Sigmoid colon (tissue), 7 donors: ENCODE results near the gene ADAMTS12. TPM values are rescaled to one million over a fixed set of nuclear protein-coding genes. Genes with fewer than 3 reads are reported as not detected.

ENCODE experiments used
- DNase-seq: peaks from one replicate; pipeline ENCODE4 v3.0.0-alpha.2; 2019
- H3K27ac ChIP-seq, 4 donors: fragments of 200-600 bp; sonication (generic); one replicate each; pipeline ENCODE4 v1.5.1; 2016 to 2019; ENCODE audit warnings: mild to moderate bottlenecking in 1 of 4
- H3K27me3 ChIP-seq, 3 donors: fragments of 200-600 bp; sonication (generic); one replicate each; pipeline ENCODE4 v1.5.1; 2019; ENCODE audit warnings: mild to moderate bottlenecking in 1 of 3
- H3K36me3 ChIP-seq, 4 donors: fragments of 200-600 bp; sonication (generic); one replicate each; pipeline ENCODE4 v1.5.1; 2016 to 2019
- H3K4me1 ChIP-seq, 4 donors: fragments of 200-600 bp; sonication (generic); one replicate each; pipeline ENCODE4 v1.5.1; 2017 to 2019
- H3K4me3 ChIP-seq, 4 donors: fragments of 200-600 bp; sonication (generic); one replicate each; pipeline ENCODE4 v1.5.1; 2017 to 2019; ENCODE audit warnings: mild to moderate bottlenecking in 2 of 4, moderate library complexity in 1 of 4
- H3K9me3 ChIP-seq, 4 donors: fragments of 200-600 bp in 3 of 4; sonication (generic) in 3 of 4; one replicate each; pipeline versions ENCODE4 v1.5.1 to v1.6.1; 2013 to 2019
- EP300 ChIP-seq, 4 donors: sonication (generic); formaldehyde crosslinking; IDR thresholded peaks; one replicate each; pipeline ENCODE4 v1.6.1; 2017; ENCODE audit warnings: antibody characterized with exemption in 4 of 4
- POLR2A ChIP-seq, 2 donors: fragments of 450-650 bp; IDR thresholded peaks; one replicate each; pipeline ENCODE4 v1.6.1; 2016; ENCODE audit warnings: antibody characterized with exemption in 2 of 2, mild to moderate bottlenecking in 2 of 2, moderate library complexity in 2 of 2
- POLR2AphosphoS5 ChIP-seq, 4 donors: sonication (generic); formaldehyde crosslinking; IDR thresholded peaks; one replicate each; pipeline ENCODE4 v1.6.1; 2017; ENCODE audit warnings: antibody characterized with exemption in 4 of 4
- WGBS, 2 donors: extraction: QIAGEN DNeasy Blood & Tissue Kit; methylation state at CpG; one replicate each; pipeline ENCODE4 v1.1.7; 2013; 5-methylcytosine and 5-hydroxymethylcytosine counted together
- intact Hi-C: fragments of 100-400 bp; cut with DNase I; formaldehyde crosslinking; loops from one replicate; pipeline ENCODE4 v1.15.1; 2023
- polyA plus RNA-seq, 3 donors: library from polyadenylated mRNA; stranded (reverse); fragments of 200-250 nt; gene quantifications; one replicate each; pipeline ENCODE4 v1.2.3, GENCODE V29; 2013
- total RNA-seq, 4 donors: library from RNA; depleted of rRNA; stranded (reverse); fragments of >200 nt; gene quantifications; one replicate each; pipeline ENCODE4 v1.1.0, GENCODE V29; 2016
- TF ChIP-seq, protein P1 (sequence below), 4 experiments: fragments of 450-650 bp in 3 of 4; fragments of 200-600 bp in 1 of 4; IDR thresholded peaks; one replicate each; pipeline ENCODE4 v1.5.1; 2016 to 2019; ENCODE audit warnings: antibody characterized with exemption in 4 of 4, mild to moderate bottlenecking in 3 of 4, moderate library complexity in 2 of 4
- donor health status: healthy with polysubstance abuse.
- donor health status: Bipolar disorder and iron deficiency.
- donor health status: healthy.

ADAMTS12 gene
- total and polyA plus RNA-seq, 7 donors, result 0.42 to 5.4 (median 2.7) TPM; not detected in 1

DNA sequence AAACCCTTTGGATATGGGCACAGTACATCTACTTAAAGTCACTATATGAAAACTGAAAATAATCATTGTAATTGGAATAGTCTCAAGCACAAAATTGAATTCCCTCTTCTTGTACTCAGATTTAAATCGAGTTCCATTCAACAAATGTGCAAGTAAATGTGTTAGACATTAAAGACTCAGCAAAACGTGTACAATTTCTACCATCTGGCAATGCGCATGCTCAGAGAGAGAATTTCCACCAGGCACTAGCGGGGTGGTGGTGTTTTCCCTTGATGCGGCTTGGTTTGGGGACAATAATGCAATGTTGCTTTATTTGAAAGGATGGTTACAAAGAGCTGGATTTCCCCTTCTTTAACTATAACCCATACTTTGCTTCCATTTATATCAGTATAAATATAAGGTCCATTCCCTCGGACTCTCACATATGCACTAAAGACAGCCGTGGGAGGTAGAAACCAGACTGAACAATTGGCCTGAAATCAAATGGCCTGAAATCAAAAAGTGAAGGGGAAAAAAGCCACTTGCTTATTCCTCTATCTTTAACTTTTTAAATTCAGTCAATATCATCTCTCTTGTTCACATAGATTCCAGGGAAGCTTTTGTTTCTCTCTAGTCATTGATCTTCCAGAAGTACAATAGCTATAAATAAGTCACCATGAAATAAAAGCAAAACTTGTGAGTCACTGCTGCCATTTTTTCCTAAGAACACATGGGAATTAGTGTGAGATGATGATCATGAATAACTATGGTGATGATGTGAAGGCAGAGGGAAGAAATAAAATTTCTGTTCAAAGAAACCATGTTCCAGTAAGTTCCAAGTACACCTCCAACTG lies 59.2 kb downstream of the ADAMTS12 start:
- 72 to 81% methylated on average over 7 of the region's 7 CpGs for WGBS, 2 donors
- no peaks in the 10 kb centered on the region for H3K36me3 ChIP-seq
- intact Hi-C loops, result no loop called here

DNA sequence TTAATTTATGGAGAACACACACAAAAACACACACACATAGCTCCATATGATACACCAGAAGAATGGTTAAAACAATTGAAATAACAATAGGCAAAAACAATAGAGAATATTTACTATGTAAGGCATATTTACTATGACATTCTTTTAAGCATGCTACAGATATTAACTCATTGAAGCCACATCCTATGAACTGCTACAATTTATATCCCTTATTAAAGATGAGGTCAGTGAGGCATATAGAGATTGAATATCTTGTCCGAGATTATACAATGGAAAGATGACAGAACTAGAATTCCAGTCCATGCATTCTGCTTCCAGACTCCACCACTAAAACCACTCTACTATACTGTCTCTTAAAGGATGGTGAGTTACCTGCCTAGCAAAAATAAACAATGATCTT lies 60.7 kb downstream of the ADAMTS12 start:
- no peaks in the 10 kb centered on the region for H3K36me3 ChIP-seq
- no peak overlapping the region for H3K27ac ChIP-seq
- intact Hi-C loops, result no loop called here
- no peaks in the 10 kb centered on the region for H3K27me3 ChIP-seq
- WGBS, 2 donors, result 86 to 93% methylated on average over 1 of the region's 1 CpG
- H3K9me3 ChIP-seq, result no peaks in the 10 kb centered on the region
- no peak for TF ChIP-seq POLR2AphosphoS5 (IDR thresholded peaks at IDR 0.05)
- H3K4me1 ChIP-seq, result no peaks in the 10 kb centered on the region
- no peak overlapping the region for H3K4me3 ChIP-seq
- DNase-seq, result no peak

More for the DNA sequence above, 59.2 kb downstream of the ADAMTS12 start:
- H3K27me3 ChIP-seq, result no peaks in the 10 kb centered on the region
- H3K9me3 ChIP-seq, result no peaks in the 10 kb centered on the region
- no peak overlapping the region for H3K4me3 ChIP-seq
- no peak overlapping the region for H3K27ac ChIP-seq
- no peak for DNase-seq
- no peak for TF ChIP-seq EP300 (IDR thresholded peaks at IDR 0.05)
- no peak for TF ChIP-seq POLR2A (IDR thresholded peaks at IDR 0.05)
- no peak for TF ChIP-seq POLR2AphosphoS5 (IDR thresholded peaks at IDR 0.05)
- TF ChIP-seq, protein P1, sequence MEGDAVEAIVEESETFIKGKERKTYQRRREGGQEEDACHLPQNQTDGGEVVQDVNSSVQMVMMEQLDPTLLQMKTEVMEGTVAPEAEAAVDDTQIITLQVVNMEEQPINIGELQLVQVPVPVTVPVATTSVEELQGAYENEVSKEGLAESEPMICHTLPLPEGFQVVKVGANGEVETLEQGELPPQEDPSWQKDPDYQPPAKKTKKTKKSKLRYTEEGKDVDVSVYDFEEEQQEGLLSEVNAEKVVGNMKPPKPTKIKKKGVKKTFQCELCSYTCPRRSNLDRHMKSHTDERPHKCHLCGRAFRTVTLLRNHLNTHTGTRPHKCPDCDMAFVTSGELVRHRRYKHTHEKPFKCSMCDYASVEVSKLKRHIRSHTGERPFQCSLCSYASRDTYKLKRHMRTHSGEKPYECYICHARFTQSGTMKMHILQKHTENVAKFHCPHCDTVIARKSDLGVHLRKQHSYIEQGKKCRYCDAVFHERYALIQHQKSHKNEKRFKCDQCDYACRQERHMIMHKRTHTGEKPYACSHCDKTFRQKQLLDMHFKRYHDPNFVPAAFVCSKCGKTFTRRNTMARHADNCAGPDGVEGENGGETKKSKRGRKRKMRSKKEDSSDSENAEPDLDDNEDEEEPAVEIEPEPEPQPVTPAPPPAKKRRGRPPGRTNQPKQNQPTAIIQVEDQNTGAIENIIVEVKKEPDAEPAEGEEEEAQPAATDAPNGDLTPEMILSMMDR (IDR thresholded peaks at IDR 0.05), result no peak
- no peaks in the 10 kb centered on the region for H3K4me1 ChIP-seq

DNA sequence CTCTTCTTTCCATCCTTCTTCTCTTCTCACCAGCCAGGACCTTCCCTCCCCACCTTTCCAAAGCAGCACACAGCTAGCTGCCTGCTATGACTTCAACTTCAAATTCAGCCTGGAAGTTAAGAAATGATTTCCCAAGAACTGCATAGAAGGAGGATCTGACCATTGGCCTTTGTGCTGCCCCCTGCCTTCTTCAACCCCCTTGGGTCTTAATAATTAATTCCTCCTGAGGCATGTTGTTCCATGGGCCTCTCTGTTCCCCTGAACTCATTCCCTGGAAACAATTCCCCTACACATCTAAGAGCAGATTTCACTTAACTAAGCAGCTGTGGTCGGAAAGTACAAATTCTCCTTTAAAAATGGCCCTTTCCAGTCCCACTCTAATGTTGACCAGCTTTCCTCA lies 62.4 kb downstream of the ADAMTS12 start:
- DNase-seq, result no peak
- no peak overlapping the region for H3K4me3 ChIP-seq

DNA sequence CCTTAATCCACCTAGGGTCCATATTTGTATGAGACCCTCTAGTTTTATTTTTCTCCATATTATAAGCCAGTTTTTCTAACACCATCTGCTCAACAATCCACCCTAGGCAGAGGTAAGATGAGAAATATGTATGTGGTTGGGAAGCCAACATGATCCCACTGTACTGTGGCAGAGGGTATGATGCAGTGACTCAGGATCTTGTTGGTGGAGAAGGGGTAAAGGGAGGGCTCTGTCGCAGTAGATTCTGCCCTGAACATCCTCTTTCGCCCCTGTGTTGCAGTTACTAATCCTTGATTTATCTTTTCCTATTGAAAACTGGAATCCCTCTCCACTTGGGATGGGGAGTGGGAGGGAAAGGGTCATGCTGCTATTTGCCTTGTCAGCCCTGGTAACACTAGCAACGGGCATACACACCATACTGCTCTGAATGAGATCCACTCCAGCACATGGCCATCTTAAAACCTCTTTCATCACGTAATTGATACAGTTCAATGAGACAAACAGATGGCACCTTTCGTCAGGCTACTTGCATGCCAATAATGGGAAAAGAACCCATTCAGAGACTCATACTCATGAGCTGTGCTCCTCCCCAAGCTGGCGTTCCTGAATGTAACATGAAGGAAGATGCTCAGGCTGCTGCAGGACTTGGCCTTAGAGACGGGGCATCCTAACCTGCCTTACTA lies 63.0 kb downstream of the ADAMTS12 start:
- Histone ChIP-seq H3K4me1 (peaks cover 0 to 8% (median 4%) of the 10 kb centered on the region in 4 donors), H3K27me3 (no peaks in the 10 kb centered on the region), H3K27ac (no peak overlapping the region), H3K36me3 (no peaks in the 10 kb centered on the region), H3K9me3 (no peaks in the 10 kb centered on the region), H3K4me3 (no peak overlapping the region)
- intact Hi-C loops, result no loop called here
- TF ChIP-seq, protein P1 (IDR thresholded peaks at IDR 0.05), result no peak
- no peak for TF ChIP-seq POLR2A (IDR thresholded peaks at IDR 0.05)
- TF ChIP-seq POLR2AphosphoS5 (IDR thresholded peaks at IDR 0.05), result no peak
- TF ChIP-seq EP300 (IDR thresholded peaks at IDR 0.05), result no peak
- WGBS, 2 donors, result 80 to 89% methylated on average over 7 of the region's 7 CpGs
- DNase-seq, result no peak

More for the DNA sequence above, 62.4 kb downstream of the ADAMTS12 start:
- 72 to 84% methylated on average over 1 of the region's 1 CpG for WGBS, 2 donors
- intact Hi-C loops, result no loop called here
- Histone ChIP-seq H3K9me3 (no peaks in the 10 kb centered on the region), H3K4me1 (peaks cover 0 to 8% (median 4%) of the 10 kb centered on the region in 4 donors), H3K27me3 (no peaks in the 10 kb centered on the region), H3K36me3 (no peaks in the 10 kb centered on the region), H3K27ac (no peak overlapping the region)
- TF ChIP-seq POLR2A (IDR thresholded peaks at IDR 0.05), result no peak
- TF ChIP-seq EP300 (IDR thresholded peaks at IDR 0.05), result no peak
- no peak for TF ChIP-seq POLR2AphosphoS5 (IDR thresholded peaks at IDR 0.05)
- TF ChIP-seq, protein P1 (IDR thresholded peaks at IDR 0.05), result no peak

DNA sequence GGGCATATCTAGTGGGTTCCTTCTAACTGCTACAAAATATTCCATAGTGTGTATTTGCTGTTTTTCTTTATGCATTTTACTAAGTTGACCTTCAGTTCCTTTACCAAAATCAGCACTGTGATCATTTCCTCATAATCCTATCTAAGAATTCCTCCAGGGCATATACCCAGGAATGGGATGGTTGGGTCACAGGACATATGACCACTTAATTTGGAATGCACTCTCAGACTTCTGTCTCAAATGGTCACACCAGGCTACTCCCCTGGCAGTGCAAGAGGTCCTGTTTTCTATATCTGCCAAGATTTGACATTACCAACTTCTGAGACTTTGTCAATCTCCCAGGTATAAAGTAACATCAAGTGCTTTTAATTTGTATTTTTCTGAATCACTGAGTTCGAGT lies 63.9 kb downstream of the ADAMTS12 start:
- intact Hi-C loops, result no loop called here
- no peaks in the 10 kb centered on the region for H3K9me3 ChIP-seq
- peaks cover 0 to 8% (median 4%) of the 10 kb centered on the region in 4 donors for H3K4me1 ChIP-seq
- no peaks in the 10 kb centered on the region for H3K27me3 ChIP-seq
- TF ChIP-seq, protein P1 (IDR thresholded peaks at IDR 0.05), result no peak
- no peak for TF ChIP-seq POLR2AphosphoS5 (IDR thresholded peaks at IDR 0.05)
- no peak for TF ChIP-seq EP300 (IDR thresholded peaks at IDR 0.05)
- TF ChIP-seq POLR2A (IDR thresholded peaks at IDR 0.05), result no peak
- DNase-seq, result no peak
- 51 to 80% methylated on average over 1 of the region's 1 CpG for WGBS, 2 donors
- H3K27ac ChIP-seq, result no peak overlapping the region
- no peak overlapping the region for H3K4me3 ChIP-seq
- no peaks in the 10 kb centered on the region for H3K36me3 ChIP-seq
